GM13977 (cell line): Measurements from ENCODE around the gene CHRFAM7A.
"Not testable (repeated sequence)": the region's sequence is repeated elsewhere in the genome, so short reads cannot be mapped to it uniquely, and the experiment has no call there.

Experiments
- DNase-seq: peaks from one replicate; pipeline ENCODE4 v3.0.0; 2012; ENCODE audit warnings: low spot score
- in situ Hi-C: fragments of 300-500 bp; cut with MboI; formaldehyde crosslinking; loops from one replicate; pipeline ENCODE4 v1.12.0; 2022; ENCODE audit warnings: low sequenced_read_pairs, low pct_unique_long_range_greater_than_20kb, mixed read lengths, inconsistent platforms; ENCODE audit not compliant: unreplicated experiment

CHRFAM7A gene

DNA sequence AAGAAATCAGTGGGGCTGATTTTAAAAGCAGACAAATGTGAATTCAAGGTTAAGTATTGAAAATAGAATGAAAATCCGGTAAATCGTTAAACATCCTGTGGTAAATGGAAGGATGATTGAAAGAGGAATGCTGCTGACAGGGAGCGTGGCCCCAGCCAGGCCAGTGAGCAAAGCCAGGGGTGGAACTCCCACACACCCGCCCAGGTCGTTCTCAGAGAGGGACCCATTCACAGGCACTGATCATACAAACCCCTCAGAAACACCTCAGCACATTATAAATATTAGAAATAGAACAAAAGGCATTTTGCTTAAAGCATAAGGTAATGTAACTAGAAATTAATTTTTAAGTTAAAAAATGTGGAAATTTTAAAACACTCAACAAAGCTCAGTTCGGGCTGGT lies 38.3 kb downstream of the CHRFAM7A start:
- in situ Hi-C loops, DNase-seq: not testable (repeated sequence)

DNA sequence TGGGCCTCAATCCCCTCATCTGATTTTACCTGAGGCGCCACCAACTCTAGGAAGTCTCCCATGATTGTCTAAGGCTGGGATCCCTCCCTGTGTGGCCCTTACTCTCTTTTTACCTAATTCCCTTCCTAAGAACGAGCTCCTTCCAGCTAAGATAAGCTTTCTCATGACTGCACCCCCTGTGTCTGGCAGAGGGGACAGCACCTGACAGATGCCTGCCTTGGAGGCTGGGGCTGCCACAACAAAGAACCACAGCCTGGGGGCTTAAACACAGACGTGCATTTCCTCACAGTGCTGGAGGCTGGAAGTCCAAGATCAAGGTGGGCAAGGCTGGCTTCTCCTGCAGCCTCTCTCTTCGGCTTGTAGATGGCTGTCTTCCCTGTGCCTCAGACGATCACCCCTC lies 43.5 kb downstream of the CHRFAM7A start:
- in situ Hi-C loops, DNase-seq: not testable (repeated sequence)

DNA sequence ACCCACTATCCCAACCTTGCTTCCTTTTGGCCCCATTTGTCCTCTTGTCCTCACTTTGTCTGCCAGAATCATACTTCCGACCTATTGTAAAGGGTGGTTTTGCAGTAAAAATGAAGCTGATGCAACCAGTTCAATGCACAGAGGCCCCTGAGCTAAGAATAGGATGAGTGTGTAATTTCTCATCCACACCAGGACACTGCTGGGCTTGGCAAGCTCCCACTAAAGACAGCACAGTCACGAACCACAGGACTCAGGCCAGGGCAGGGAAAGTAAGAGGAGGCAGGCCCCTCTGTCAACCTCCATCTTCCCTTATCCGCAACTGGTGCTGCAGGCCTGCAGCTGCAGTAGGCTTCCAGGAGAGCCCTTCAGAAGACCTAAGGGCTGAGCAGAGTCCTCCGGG lies 56.8 kb downstream of the CHRFAM7A start:
- in situ Hi-C loops, DNase-seq: not testable (repeated sequence)

DNA sequence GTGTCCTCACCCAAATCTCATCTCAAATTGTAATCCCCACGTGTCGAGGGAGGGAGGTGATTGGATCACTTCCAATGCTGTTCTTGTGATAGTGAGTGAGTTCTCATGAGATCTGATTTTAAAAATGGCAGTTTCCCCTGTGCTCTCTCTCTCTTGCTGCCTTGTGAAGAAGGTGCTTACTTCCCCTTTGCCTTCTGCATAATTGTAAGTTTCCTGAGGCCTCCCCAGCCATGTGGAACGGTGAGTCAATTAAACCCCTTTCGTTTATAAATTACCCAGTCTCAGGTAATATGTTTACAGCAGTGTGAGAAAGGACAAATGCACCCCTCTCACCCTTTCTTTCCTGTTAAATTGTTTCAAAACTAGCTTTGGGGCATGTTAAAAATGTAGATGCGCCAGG lies 59.2 kb downstream of the CHRFAM7A start:
- DNase-seq, in situ Hi-C loops: not testable (repeated sequence)

DNA sequence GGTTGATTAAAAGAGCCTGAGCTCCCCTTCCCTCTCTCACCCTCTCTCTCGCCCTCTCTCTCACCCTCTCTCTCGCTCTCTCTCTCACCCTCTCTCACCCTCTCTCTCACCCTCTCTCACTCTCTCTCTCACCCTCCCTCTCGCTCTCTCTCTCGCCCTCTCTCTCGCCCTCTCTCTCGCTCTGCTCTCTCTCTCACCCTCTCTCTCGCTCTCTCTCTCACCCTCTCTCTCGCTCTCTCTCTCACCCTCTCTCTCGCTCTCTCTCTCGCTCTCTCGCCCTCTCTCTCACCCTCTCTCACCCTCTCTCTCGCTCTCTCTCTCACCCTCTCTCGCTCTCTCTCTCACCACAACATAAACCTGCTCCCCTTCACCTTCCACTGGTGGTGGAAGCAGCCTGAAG lies 67.2 kb downstream of the CHRFAM7A start:
- in situ Hi-C loops, DNase-seq: not testable (repeated sequence)

DNA sequence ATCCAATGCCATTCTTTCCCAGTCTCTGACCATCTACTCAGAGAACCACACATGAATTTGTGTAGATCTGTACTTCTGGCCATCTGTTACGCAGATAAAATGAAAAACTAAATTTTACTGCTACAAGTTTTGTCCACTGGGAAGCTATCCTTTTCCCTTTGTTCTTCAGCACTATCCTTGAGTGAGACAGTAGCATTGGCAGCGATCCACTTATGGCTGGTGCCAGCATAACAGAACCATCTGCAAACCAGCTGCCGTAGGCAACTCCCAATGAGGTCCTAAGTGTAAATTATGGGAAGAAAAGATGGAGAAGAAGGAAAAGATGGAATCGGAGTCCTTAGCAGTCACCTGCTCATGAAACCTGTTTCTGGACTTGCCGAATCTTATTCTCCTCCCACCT lies 72.3 kb downstream of the CHRFAM7A start:
- DNase-seq, in situ Hi-C loops: not testable (repeated sequence)

DNA sequence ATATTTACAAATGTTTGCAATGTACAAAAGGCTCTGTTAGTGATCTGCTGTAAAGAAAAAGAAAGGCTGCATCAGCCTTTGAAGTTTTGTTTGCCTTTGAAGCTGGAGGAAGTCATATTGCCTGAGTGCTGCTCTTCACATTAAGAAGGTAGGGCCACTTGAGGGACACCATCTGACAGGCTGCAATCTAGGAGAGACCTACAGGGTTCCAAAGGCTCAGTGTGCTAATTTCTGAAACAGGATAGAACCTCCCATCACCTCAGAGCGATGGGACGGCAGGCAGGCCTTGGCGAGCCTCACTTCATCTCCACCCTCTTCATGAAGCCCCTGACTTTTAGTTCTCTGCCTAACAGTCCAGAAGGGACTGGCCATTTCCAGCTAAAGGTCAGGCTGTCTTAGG lies 77.6 kb downstream of the CHRFAM7A start:
- in situ Hi-C loops, DNase-seq: not testable (repeated sequence)

DNA sequence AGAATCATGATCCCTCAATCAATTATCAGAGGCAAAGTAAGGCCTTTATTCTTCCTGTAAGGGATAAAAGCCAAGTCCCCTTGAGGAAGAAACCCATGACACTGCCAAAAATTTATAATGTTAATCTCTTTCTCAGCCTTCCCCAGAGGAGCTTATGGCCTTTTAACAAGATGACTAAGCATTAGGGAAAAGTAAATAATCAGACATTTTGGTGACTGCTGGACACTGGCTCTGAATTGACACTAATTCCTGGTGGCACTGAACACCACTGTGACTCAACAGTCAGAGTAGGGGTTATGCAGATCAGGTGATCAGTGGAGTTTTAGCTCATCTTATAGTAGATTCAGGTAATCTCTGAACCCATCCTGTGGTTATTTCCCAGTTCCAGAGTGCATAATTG lies 82.8 kb downstream of the CHRFAM7A start:
- in situ Hi-C loops, DNase-seq: not testable (repeated sequence)
